GM21723 (cell line): ENCODE data around the gene LSM2.

Source experiments
- ATAC-seq: cut with Tn5 transposase; IDR thresholded peaks from one replicate; pipeline ENCODE4 v1.9.1; 2021; ENCODE audit warnings: mild to moderate bottlenecking, moderate library complexity; ENCODE audit not compliant: unreplicated experiment

The LSM2 gene

DNA sequence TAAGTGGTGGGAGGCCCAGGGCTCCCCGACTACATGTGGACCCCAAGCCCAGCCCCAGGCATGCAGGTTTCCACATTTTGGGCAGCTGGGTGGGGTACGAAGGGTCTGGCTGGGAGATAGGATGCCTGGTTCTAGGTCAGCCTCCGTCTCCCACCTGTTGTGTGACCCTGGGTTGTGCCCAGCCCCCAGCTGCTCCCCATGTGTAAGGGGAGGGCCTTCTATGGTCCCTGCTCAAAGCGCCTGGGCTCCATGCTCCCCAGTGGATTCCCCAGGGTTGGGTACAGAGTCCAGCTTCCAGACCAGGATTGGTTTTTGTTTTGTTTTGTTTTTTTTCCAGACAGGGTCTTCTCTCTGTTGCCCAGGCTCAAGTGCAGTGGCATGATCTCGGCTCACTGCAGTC lies 28.6 kb downstream of the LSM2 start:
- no peak for ATAC-seq

DNA sequence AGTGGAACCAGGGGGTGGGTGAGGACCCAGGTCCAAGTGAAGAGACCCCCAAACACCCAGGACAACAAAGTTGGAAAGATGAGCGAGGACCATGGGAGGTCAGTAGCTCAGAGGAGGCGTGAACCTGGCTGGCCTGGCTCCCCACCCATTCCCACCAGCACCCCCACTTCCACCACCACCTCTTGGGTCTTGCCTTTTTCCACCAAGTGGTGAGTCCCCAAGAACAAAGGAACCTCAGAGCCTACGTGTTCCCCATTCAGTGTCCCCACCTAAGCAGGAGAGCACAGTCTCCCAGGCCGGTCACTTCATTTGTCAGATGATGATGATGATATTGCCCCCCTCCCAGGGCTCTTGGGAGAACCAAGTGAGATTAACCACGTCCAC lies 29.1 kb downstream of the LSM2 start:
- no peak for ATAC-seq

DNA sequence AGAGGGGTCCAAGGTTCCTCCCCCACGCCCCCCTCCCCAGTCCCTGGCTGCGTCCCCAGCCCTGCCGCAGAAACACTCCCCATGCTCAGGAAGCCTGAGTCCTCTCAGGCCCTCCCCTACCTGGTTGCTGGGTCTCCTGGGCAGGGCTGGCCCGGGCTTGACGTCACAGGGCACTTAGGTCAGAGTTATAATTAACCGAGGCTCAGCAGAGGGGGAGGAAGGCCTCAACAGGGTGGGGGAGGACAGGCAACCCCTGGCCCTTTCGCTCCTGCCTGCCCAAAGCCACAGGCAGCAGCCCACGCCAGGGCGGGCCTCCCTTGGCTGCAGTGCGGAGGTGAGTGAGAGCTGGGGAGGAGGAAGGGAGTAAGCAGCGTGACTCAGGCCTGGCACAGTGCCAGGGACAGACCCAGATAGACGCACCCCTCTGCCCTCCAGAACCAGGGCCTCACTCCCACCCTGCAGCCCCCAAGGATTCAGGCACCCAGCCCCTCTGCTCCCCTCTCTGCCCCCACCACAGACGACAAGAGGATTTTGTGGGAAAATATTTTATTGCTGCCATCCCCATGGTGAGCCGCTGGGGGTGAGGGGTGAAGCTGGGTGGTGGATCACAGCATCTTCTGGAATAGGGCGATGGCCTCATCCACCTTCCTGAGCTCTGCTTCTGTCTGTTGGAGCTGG lies 29.6 kb downstream of the LSM2 start, which contains the start of gene VWA7:
Gene VWA7, minus strand, starts transcription at position 340 of the 678 bp plus-strand sequence. CDS start 549 bp downstream, outside the sequence.
- peak; percentile 80 for ATAC-seq

DNA sequence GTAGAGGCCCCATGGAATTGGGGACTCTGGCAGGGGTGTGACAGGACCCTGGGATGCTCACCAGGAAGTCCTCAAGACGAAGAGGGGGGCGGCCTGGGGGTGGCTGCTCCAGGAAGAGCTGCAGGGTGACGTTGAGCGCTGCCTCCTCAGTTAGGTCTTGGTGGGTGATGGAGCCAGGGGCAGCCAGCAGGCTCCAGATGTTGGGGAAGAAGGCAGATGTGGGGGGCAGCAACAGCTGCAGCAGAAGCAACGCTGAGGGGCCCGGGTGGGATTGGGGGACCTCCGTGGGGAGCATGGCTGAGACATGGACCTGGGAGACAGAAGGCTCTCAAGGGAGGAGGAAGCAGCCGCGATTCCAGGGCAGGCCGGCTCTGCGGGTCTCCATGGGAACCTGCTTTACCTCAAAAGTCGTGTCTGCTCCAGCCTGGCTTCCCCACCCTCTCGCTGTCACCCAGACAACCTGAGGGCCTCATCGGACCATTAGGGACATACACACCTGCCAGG lies 30.2 kb downstream of the LSM2 start:
- peak; percentile 14 for ATAC-seq

DNA sequence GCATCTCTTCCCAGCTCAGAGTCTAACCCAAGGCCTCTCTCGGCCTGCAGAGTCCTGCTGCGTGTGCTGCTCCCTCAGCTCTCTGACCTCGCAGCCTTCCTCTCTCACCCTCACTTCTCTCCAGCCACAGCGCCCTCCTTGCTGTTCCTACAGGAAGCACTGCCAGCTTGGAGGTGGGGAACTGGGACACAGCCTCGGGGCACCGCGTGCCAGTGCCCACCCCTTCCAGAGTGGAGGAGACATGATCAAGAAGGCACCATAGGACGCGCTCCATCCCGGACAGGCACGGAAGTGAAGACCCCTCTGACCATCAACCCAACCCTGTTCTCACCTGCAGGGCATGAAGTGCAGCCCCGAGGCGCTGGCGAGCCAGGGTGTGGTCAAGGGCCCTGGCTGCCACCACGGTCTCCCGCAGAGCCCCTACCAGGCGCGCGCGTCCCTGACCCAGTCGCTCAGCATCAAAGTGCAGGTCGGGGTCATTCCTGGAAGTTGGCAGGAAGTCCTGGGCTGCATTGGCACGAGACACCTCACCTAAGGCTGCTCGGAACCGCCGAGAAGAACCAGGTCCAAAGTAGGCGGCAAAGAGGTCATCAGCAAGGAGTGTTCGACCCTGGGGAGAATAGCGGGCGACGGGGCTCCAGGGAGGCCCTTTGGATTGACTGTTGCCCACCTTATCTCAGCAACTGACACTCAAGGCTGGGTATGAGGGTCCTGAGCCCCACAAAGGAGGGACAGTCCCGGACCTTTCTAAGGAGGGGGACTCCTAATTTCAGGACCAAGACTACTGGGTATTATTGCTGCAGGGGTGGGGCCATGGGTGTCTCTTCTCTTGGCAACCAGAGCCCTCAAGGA lies 30.9 kb downstream of the LSM2 start:
- no peak for ATAC-seq

DNA sequence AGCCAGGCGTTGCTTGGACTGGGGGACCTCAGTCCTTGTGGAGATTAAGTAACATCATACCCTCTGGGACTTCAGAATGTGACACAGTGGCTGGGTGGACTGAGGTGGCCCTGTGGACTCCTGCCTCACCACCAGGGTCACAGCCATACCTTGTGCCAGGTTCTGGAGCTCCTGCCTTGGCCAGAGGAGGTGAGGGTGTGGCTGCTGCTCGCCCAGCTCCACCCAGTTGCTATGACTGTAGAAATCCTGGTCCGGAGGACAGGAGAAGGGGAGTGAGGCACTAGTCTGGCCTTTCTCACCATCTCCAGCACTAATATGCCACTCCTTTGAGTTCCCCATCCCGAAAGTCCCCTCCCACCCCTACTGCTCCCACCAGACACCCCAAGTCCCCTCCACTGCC lies 31.6 kb downstream of the LSM2 start:
- no peak for ATAC-seq

DNA sequence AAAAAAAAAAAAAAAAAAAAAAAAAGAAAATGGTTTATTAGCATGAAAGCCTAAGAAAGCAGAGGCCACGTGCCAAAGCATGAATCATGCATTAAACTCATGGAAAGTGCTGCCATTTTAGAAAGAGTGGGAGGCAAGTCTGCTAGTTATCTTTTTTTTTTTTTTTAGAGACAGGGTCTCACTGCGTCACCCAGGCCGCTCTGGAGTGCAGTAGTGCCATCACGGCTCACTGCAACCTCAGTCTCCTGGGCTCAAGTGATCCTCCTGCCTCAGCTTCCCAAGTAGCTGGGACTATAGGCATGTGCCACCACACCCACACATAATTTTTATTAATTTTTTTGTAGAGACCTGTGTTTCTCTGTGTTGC lies 34.8 kb downstream of the LSM2 start:
- no peak for ATAC-seq

DNA sequence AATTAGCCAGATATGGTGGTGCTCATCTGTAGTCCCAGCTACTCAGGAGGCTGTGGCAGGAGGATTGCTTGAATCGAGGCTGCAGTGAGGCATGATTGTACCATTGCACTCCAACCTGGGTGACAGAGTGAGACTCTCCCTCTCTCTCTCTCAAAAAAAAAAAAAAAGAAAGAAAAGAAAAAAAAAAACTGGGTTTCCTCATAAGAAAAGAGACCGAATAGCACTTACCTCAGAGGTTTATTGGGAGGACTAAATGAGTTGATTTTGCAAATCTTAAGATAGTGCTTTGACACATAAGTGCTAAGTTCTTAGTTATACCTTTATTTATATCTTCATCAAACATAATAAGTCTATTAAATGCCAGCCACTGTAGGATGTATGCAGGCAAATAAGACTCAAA lies 35.9 kb downstream of the LSM2 start:
- ATAC-seq = no peak

DNA sequence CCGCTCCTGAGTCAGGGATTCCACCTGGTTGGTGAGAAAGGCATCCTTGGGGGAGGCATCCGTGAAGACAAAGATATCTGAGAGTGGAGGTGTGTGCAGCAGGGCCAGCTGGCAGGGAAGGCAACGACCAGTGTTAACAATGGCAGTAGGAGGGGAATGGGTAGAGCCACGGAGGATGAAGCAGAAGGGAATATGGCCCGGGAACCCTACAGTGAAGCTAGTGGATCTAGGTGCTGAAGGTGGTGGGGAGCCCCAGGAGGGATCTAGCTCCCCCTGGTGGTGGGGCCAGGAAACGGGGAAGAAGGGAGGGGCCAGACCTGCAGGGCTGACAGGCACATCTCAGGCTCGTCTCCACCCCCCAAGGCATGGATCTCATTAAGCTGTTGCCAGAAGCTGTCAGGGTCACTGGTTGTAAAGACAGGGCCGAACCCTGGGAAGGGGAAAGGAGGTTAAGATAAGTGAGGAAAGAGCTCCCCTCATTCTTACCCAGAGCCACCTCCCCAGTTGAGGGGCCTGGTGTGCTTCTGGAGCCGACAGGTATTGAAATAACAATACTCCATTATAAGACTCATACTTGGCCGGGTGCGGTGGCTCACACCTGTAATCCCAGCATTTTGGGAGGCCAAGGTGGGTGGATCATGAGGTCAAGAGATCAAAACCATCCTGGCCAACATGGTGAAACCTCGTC lies 36.9 kb downstream of the LSM2 start:
- ATAC-seq = no peak

DNA sequence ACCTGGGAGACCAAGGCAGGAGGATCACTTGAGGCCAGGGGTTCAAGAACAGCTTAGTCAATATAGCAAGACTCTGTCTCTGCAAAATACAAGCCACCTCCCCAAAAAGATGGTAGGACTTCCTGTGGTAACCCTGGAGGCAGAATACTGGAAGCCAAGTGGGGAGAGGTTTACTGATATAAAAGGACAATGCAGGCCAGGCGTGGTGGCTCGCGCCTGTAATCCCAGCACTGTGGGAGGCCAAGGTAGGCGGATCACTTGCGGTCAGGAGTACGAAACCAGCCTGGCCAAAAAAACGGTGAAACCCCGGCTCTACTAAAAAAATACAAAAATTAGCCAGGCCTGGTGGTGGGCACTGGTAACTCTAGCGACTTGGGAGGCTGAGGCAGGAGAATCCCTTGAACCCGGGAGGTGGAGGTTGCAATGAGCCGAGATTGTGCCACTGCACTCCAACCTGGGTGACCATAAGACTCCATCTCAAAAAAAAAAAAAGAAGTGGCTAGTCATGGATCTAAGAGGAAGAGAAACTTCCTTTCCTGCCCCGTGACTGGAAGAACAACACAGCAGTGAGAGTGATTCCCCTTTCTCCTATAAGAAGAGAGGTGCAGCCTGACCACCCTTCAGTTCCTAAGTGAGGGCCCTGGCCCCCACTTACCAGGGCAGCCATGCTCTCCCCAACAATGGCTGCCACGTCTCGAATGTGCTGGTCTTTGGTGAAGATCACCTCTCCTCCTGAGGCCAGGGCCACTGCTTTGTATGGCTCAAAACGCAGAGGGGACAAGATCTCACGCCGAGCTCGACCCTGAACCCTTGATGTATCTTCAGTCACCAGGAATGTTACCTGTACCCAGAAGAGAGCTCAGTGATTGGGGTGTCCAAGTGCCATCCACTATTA lies 38.2 kb downstream of the LSM2 start:
- no peak for ATAC-seq

DNA sequence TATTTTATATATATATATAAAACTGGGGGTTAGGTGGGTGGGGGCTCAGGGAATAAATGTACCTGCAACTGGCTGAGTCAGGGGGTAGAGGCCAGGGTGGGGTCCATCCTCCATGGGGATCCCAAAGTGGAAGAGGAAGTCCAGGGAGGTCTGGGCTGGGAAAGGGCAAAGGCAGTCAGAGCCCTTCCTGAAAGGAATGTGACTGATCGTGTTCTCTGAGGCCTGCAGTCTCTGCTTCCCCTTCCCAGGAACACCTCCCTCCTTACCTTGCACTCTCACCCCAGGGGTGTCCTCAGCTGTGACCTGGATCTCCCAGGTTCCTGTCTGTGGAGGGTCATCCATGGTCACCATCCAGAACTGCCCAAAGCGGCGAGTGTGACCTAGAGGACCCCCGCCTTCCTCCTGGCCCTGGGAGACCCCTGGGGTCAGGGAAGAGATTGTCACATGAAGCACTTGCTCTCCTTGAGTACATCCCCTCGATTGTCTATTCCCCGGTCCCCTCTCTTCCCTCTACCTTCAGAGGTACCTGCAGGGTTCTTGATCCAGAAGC lies 39.6 kb downstream of the LSM2 start:
- no peak for ATAC-seq

DNA sequence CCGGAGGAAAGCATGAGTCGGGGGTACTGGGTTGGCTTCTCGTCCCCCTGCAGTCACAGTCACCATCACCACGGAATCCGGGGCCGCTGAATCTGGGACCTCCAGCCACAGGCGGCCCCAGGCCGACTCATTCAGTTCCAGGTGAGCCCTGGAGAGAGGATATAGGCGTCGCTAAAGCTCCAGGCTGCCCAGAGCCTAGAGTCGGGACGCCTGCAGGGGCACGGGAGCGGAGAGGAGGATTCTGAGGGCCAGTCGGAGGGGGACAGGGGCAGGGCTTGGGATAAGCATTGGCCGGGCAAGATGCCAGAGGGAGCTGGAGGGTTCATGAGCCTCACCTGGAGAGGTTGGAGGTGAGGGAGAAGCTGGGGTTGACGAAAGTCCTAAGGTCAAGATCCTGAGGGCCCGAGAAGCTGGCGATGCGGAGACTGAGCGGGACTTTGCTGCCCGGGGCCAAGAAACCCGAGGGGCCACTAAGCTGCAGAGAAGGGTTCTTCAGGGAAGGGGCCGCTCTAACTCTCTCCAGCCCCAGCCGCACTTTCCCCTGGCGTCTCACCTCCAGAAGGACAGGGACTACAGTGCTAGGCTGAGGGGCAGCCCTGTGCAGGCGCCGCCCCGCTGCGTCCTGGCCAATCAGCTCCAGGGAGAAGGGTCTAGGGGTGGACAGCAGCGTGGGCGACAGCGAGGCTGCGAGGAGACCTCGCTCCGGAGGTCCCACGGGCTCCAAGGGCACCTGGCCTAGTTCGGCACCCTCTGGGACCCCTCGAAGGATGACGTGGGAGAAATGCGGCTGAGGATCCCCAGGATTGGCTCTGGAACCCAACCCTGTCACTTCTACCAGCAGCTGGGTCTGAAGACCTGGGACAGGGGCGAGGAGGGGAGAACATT lies 40.6 kb downstream of the LSM2 start:
- no peak for ATAC-seq

DNA sequence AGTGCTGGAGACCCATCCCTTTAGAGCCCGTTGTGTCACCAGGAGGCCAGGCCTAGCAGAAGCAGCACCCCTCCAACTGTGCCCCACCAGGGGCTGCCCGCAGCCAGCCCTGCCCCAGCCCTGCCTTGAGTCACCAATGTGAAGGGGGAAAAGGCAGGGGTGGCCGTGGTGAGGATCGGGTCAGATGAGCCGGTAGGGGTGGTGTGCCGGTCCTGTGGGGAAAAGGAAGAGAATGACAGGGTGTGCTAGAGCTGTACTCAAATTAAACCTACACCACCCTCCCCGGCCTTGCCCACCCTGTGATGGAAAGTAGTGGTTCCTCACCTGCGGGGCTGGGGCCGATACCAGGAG lies 41.2 kb downstream of the LSM2 start:
- no peak for ATAC-seq

DNA sequence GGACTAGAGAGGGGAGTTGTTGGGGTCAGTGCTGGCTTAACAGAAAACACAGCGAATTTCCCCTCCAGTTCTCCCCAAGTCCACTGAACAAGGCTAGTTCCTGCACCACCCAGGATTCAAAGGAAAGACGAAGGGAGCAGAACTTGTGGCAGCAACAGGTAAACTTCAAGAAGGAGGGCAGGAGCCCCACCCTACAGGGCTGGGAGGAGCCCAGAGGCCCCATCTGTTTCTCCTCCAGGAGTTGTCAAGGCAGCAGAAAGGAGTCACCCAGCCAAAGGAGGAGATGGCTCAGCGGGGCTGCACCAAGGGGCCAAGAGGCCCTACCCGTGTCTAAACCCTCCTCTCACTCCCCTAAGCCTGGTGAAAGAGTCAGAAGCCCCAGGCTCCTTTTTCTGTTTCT lies 42.6 kb downstream of the LSM2 start:
- ATAC-seq = no peak

DNA sequence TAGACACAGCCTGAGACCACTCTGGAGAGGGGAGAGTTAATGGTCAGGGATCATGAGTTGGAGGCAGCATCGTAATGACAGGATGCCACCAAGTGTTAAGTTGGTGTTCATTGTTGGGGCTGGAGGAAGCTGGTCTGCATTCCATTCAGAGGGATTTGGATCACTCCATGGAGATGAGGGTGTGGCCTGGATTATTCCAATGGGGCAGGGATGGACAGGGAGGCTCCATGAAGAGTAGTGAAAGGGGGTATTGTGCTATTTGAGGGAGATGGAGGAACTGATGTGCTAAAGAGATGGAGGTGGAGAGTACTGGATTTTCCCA lies 43.2 kb downstream of the LSM2 start:
- no peak for ATAC-seq

DNA sequence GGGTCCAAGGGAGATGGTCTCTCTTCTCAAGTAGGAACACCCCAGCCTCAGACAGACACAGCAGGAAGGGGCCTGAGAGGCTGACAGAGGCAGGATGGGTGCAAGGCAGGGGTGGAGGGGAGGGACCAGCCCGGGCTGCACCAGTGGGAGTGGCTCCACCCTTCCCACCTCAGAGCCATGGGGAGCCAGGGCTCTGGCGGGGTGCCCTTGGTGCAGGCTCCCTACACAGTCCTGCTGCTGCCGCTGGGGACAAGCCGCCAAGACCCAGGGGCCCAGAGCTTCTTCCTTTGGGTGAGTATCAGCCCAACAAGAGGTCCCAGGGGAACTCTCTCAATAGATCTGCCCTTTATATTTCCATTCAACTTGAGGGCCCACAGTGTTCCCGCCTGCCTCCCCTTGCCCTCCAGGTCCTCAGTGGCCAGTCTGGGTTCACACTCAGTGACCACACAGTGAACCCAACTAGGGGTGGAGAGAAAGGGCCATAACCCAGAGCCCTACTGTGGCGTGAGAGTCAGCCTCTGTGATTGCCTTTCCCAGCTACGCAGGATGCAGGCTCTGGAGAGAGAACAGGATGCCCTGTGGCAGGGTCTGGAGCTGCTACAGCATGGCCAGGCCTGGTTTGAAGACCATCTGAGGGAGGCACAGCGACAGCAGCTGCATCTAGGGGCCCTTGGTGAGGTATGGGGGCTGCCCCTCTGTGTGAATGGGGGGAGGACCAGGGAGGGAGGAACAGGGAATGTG lies 43.7 kb downstream of the LSM2 start:
- no peak for ATAC-seq

DNA sequence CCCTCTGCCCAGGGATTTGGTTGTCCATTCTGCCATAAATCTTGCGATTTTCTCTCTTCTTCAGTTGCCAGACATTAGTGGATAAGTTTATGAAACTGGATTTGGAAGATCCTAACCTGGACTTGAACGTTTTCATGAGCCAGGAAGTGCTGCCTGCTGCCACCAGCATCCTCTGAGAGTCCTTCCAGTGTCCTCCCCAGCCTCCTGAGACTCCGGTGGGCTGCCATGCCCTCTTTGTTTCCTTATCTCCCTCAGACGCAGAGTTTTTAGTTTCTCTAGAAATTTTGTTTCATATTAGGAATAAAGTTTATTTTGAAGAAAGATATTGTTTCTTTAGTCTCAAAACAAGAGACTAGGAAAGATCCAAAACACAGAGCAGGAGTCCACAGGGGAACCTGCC lies 44.4 kb downstream of the LSM2 start, which contains the start of gene SAPCD1:
Gene SAPCD1, plus strand, starts transcription at position 301 of the 400 bp plus-strand sequence. CDS start 399 bp downstream, outside the sequence.
- ATAC-seq = no peak

DNA sequence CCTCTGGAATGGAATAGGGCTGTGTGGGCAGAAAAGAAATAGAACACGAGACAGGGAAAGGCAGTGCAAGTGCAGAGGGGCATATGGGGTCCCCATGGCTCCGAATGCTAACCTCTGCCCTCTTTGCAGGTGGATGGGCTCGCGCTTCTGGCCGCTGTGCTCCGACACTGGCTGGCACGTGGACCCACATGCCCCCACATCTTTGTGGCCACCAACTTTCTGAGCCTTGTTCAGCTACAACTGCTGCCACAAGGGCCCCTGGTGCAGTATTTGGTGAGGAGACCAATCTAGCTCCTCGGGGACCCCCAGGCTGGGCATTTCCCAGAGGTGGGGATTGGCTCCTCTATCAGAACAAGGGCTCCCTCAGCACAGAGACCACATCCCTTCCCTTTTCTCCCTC lies 45.4 kb downstream of the LSM2 start:
- ATAC-seq = no peak

DNA sequence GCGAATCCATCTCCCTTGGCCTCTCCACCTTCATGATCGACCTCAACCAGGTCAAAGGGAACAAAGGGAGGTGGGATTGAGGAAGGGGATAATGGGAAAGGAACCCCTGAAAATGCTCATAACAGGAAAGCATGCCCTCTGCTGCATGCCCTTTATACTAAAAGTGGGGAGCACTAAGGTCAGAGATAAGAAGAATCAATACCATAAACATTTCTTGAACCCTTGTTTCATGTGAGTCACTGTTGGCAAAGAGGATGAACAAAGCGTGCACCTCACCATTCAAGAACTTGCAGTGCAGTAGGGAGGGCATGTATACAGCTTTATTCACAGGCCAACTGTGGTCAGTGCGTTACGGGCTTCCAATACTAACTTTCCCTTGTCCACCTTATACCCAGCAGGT lies 46.0 kb downstream of the LSM2 start:
- no peak for ATAC-seq
